Occipital lobe (tissue), 2 donors: ENCODE measurements around the gene WDR55. TPM values are rescaled to one million over a fixed set of nuclear protein-coding genes. Genes with fewer than 3 reads are reported as not detected.
A peak's percentile ranks its signal among the peaks of the same experiment; 100 is the strongest.
"Not testable (repeated sequence)": the region's sequence is repeated elsewhere in the genome, so short reads cannot be mapped to it uniquely, and the experiment has no call there.

ENCODE experiments used
- DNase-seq: peaks from one replicate; lab custom pipeline; 2025; lab: John Stamatoyannopoulos, UW
- total RNA-seq: library from RNA; depleted of rRNA; stranded (reverse); fragments of >200 nt; gene quantifications from one replicate; pipeline ENCODE4 v1.2.3, GENCODE V29; 2014

WDR55 gene
- total RNA-seq, result 14.2 TPM

- DNase-seq, result peak; percentile 91
Observed at GRCh38 chr5:140664359-140665119, at the start of gene WDR55. TSS of gene WDR55 (plus strand) at chr5:140664904. CDS start at chr5:140664913, 9 bp downstream.

GRCh38 chr5:140622301-140622700 lies 42.4 kb upstream of the WDR55 start:
- DNase-seq, result no peak

- DNase-seq, result not testable (repeated sequence)
Observed at GRCh38 chr5:140623061-140623460, 41.6 kb upstream of the WDR55 start.

- DNase-seq, result not testable (repeated sequence)
Observed at GRCh38 chr5:140624886-140625285, 39.8 kb upstream of the WDR55 start.

GRCh38 chr5:140627972-140628371 lies 36.7 kb upstream of the WDR55 start:
- DNase-seq, result no peak

- DNase-seq, result no peak
Observed at GRCh38 chr5:140628711-140629110, 36.0 kb upstream of the WDR55 start.

- DNase-seq, result no peak
Observed at GRCh38 chr5:140630292-140631035, 34.2 kb upstream of the WDR55 start.

GRCh38 chr5:140631036-140631417 lies 33.7 kb upstream of the WDR55 start:
- no peak for DNase-seq

- DNase-seq, result no peak
Observed at GRCh38 chr5:140631831-140632365, 32.8 kb upstream of the WDR55 start.

GRCh38 chr5:140632366-140633020 lies 32.2 kb upstream of the WDR55 start:
- DNase-seq, result peak; percentile 67

GRCh38 chr5:140633021-140633471 lies 31.7 kb upstream of the WDR55 start, which contains the start of gene CD14:
TSS of gene CD14 (minus strand) at chr5:140633175. CDS start at chr5:140633071, 104 bp downstream.
- peak; percentile 27 for DNase-seq

GRCh38 chr5:140633501-140633900 lies 31.2 kb upstream of the WDR55 start:
- DNase-seq, result no peak

- DNase-seq, result no peak
Observed at GRCh38 chr5:140634103-140634502, 30.6 kb upstream of the WDR55 start.

GRCh38 chr5:140635291-140636257 lies 29.1 kb upstream of the WDR55 start:
- no peak for DNase-seq

- DNase-seq, result no peak
Observed at GRCh38 chr5:140637371-140638100, 27.2 kb upstream of the WDR55 start.

- not testable (repeated sequence) for DNase-seq
Observed at GRCh38 chr5:140638898-140639147, 25.9 kb upstream of the WDR55 start.

- DNase-seq, result peak; percentile 94
Observed at GRCh38 chr5:140639148-140639981, 25.3 kb upstream of the WDR55 start, which contains the start of gene TMCO6. TSS of gene TMCO6 (plus strand) at chr5:140639451. CDS start at chr5:140639528, 77 bp downstream.

GRCh38 chr5:140641716-140642115 lies 23.0 kb upstream of the WDR55 start:
- no peak for DNase-seq

- DNase-seq, result no peak
Observed at GRCh38 chr5:140642718-140643117, 22.0 kb upstream of the WDR55 start.
